ENCODE results near the gene LMF1. TPM values are rescaled to one million over a fixed set of nuclear protein-coding genes. Genes with fewer than 3 reads are reported as not detected.
A peak's percentile ranks its signal among the peaks of the same experiment; 100 is the strongest.

Gene LMF1
- total and polyA plus RNA-seq, 8 donors = 7.6 to 121 (median 15.8) TPM

DNA sequence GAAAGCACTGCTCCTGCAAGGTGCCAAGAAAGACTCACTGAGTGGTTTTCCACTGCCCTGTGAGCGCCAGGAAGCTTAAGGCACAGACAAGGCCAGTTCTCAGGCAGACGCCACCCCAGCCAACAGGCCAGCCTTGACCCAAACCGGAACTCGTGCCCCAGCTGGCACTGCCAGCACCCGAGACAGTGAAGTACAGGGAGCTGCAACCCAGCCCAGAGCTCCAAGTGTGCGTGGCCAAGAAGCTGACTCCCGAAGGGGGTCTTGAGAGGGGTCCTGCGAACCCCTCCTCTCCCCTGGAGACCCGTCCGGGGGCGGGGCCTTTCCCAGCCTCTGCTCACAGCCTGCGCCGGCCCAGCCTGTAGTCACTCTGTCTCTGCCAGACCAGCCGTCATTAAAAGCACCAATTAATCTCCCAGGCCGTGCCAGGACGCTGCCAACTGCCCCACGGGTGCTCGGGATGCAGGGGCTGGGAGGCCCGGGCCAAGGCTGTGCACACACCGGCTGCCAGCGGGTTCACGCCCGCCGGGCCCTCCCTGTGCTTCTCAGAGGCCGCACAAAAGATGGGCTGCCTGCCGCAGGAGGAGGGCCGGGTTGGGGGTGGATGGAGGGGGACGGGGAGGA lies 6.4 kb upstream of the LMF1 start:
- peak in 1 of 2 donors; percentile 68 for DNase-seq
- Histone ChIP-seq H3K36me3 (no peaks in the 10 kb centered on the region), H3K27ac (peak overlapping the region in 2 of 5 donors; percentile 14 to 30), H3K4me1 (peaks cover 9 to 40% (median 27%) of the 10 kb centered on the region in 4 donors), H3K4me3 (no peak overlapping the region), H3K27me3 (peaks cover 8 to 47% (median 27%) of the 10 kb centered on the region in 3 donors), H3K9me3 (no peaks in the 10 kb centered on the region)
- intact Hi-C loops (cut with DNase I; ENCODE audit: low total_unique reads) = no loop called here
- 42 to 57% (median 49%) methylated on average over 24 to 28 of the region's 28 CpGs for WGBS, 5 donors
- no peak for TF ChIP-seq POLR2AphosphoS5 (IDR thresholded peaks at IDR 0.05)
- TF ChIP-seq, protein P1, sequence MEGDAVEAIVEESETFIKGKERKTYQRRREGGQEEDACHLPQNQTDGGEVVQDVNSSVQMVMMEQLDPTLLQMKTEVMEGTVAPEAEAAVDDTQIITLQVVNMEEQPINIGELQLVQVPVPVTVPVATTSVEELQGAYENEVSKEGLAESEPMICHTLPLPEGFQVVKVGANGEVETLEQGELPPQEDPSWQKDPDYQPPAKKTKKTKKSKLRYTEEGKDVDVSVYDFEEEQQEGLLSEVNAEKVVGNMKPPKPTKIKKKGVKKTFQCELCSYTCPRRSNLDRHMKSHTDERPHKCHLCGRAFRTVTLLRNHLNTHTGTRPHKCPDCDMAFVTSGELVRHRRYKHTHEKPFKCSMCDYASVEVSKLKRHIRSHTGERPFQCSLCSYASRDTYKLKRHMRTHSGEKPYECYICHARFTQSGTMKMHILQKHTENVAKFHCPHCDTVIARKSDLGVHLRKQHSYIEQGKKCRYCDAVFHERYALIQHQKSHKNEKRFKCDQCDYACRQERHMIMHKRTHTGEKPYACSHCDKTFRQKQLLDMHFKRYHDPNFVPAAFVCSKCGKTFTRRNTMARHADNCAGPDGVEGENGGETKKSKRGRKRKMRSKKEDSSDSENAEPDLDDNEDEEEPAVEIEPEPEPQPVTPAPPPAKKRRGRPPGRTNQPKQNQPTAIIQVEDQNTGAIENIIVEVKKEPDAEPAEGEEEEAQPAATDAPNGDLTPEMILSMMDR (IDR thresholded peaks at IDR 0.05) = no peak
- no peak for TF ChIP-seq POLR2A (IDR thresholded peaks at IDR 0.05)
- no peak for TF ChIP-seq EP300 (IDR thresholded peaks at IDR 0.05)

DNA sequence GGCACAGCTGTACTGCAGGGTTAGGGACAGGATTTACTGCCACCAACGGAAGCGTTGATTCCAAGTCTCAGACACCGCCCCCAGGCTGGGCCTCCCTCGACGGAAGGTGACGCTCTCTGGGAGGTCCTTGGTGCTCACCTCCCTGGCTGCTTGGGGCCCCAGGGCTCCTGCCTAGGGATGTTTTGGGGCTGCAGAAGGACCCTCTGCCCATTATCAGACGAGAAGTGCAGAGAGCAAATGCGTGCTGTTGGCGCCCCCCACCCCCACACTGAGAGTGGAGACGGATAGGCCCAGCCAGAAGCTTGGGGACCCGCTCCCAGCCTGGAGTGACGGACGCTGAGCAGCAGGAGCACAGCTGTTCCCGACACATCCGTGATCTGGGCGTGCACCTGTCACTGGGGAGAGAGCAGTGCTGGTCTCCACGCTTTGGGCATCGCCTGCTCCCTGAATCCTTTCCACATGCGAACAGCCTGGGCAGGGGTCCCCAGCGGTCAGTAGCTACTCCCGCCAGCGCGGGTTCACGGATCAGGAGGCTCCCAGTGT lies 5.7 kb upstream of the LMF1 start:
- peaks cover 4 to 35% (median 23%) of the 10 kb centered on the region in 4 donors for H3K4me1 ChIP-seq
- H3K36me3 ChIP-seq = no peaks in the 10 kb centered on the region
- peak overlapping the region in 1 of 5 donors; percentile 42 for H3K27ac ChIP-seq
- TF ChIP-seq EP300 (IDR thresholded peaks at IDR 0.05) (no peak), POLR2A (IDR thresholded peaks at IDR 0.05) (no peak), POLR2AphosphoS5 (IDR thresholded peaks at IDR 0.05) (no peak)
- TF ChIP-seq, protein P1 (IDR thresholded peaks at IDR 0.05) = no peak
- intact Hi-C loops (cut with DNase I; ENCODE audit: low total_unique reads) = no loop called here
- DNase-seq = no peak
- H3K4me3 ChIP-seq = no peak overlapping the region
- peaks cover 8 to 40% (median 21%) of the 10 kb centered on the region in 3 donors for H3K27me3 ChIP-seq
- H3K9me3 ChIP-seq = no peaks in the 10 kb centered on the region
- WGBS, 5 donors = 78 to 87% (median 84%) methylated on average over 17 to 24 of the region's 24 CpGs

DNA sequence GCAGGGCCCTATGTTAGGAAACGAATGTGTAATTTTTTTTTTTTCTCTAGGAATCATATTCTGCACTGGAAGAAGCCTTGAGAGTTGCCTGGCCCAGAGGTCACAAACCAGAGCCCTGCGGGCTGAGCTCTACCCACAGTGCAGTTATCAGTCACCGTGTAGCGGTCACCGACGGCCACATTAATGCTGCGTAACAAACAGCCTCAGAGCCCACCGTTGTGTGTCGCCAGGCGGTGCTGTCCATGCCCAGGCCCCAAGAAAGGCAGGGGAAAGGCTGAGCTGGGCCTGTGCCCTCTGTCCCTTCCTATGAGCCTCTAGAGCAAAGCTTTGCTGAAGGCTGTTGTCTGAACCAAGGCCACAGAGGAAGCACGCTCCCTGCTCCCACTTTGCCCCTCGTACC lies 4.5 kb upstream of the LMF1 start:
- Histone ChIP-seq H3K36me3 (no peaks in the 10 kb centered on the region), H3K9me3 (no peaks in the 10 kb centered on the region), H3K27me3 (peaks cover 5 to 28% (median 10%) of the 10 kb centered on the region in 3 donors), H3K27ac (no peak overlapping the region), H3K4me3 (no peak overlapping the region), H3K4me1 (peaks cover 0 to 28% (median 19%) of the 10 kb centered on the region in 4 donors)
- TF ChIP-seq EP300 (IDR thresholded peaks at IDR 0.05) (no peak), POLR2A (IDR thresholded peaks at IDR 0.05) (no peak), POLR2AphosphoS5 (IDR thresholded peaks at IDR 0.05) (no peak)
- TF ChIP-seq, protein P1 (IDR thresholded peaks at IDR 0.05) = no peak
- 90 to 96% (median 94%) methylated on average over 12 of the region's 12 CpGs for WGBS, 5 donors
- intact Hi-C loops (cut with DNase I; ENCODE audit: low total_unique reads) = no loop called here
- DNase-seq = no peak

DNA sequence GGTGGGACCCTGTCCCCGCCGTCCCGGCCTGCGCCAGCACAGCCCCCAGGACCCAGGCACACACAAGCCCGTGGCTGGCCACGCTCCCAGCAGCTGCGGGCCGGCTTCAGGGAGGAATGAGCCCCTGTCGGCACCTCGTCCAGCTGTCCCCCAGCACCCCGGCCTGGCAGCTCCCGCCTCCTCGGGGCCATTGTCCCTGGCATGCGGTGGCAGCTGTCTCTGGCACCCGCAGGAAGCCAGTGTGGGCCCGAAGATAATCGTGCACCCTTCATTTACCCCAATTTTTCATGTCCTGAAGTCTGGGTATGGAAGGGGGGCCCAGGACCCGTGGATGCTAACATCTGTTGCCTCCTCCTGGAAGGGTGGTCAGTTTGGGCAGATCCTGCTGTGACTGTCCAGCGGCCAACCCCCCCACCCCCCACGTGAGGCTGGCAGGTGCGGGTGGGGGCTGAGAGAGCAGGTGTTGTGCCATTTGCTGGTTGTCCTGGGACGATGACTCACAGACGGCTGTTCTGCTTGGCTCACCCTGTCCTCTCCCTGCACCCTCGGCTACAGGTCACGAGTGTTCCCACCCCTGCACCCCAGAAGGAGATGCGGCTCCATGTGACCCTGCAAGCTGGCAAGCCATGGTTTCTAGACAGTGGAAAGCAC lies 4.0 kb upstream of the LMF1 start:
- Histone ChIP-seq H3K27ac (no peak overlapping the region), H3K9me3 (no peaks in the 10 kb centered on the region), H3K27me3 (peaks cover 0 to 23% (median 6%) of the 10 kb centered on the region in 3 donors), H3K36me3 (no peaks in the 10 kb centered on the region), H3K4me3 (no peak overlapping the region), H3K4me1 (peaks cover 6 to 28% (median 20%) of the 10 kb centered on the region in 4 donors)
- intact Hi-C loops (cut with DNase I; ENCODE audit: low total_unique reads) = no loop called here
- no peak for DNase-seq
- TF ChIP-seq POLR2AphosphoS5 (IDR thresholded peaks at IDR 0.05) = no peak
- WGBS, 5 donors = 69 to 82% (median 78%) methylated on average over 22 to 26 of the region's 26 CpGs
